IMR-90 (cell line): ENCODE results near the gene SHROOM3. TPM values are rescaled to one million over a fixed set of nuclear protein-coding genes. Genes with fewer than 3 reads are reported as not detected.
A peak's percentile ranks its signal among the peaks of the same experiment; 100 is the strongest.

Source experiments
- ATAC-seq: fragments of 200-7000 bp; cut with Tn5 transposase; 2 replicates; pipeline ENCODE4 v1.9.1; 2020; ENCODE audit warnings: low read depth, mild to moderate bottlenecking, moderate library complexity
- BruUV-seq: library from RNA; stranded (reverse); fragments of 400-500 nt; replicated peaks from 2 replicates; lab custom pipeline; 2021; lab: Mats Ljungman, UMichigan
- CTCF ChIA-PET: fragments of 300-600 bp; formaldehyde crosslinking; extraction: SDS; loops from one replicate; lab custom pipeline; 2021; ENCODE audit warnings: antibody characterized with exemption; lab: Yijun Ruan, JAX
- POLR2A ChIA-PET: fragments of 300-600 bp; sonication (Branson Sonifier 250); formaldehyde crosslinking; loops from one replicate; lab custom pipeline; 2022; ENCODE audit warnings: antibody characterized with exemption; ENCODE audit not compliant: unreplicated experiment; lab: Charles Lee
- DNase-seq: peaks from one replicate; pipeline ENCODE4 v3.0.0; 2013
- H2AFZ ChIP-seq: replicated peaks from 2 replicates; pipeline ENCODE3; 2013; ENCODE audit warnings: low read length, mild to moderate bottlenecking; ENCODE audit not compliant: poor library complexity
- H2AK5ac ChIP-seq: 2 replicates; pipeline ENCODE4 v1.6.1; 2013; ENCODE audit warnings: low read depth, low read length, inconsistent platforms
- H2AK9ac ChIP-seq: replicated peaks from 2 replicates; pipeline ENCODE3; 2013; ENCODE audit warnings: mild to moderate bottlenecking, low read depth, low read length, moderate library complexity; ENCODE audit not compliant: poor library complexity
- H2BK120ac ChIP-seq: 2 replicates; pipeline ENCODE4 v1.6.1; 2013; ENCODE audit warnings: low read depth, low read length, inconsistent platforms
- H2BK15ac ChIP-seq: 3 replicates; pipeline ENCODE4 v1.6.1; 2013; ENCODE audit warnings: low read depth, low read length, inconsistent platforms
- H2BK20ac ChIP-seq: 2 replicates; pipeline ENCODE4 v1.6.1; 2013; ENCODE audit warnings: low read depth, mild to moderate bottlenecking, inconsistent platforms, low read length, moderate library complexity
- H2BK5ac ChIP-seq: 2 replicates; pipeline ENCODE4 v1.6.1; 2013; ENCODE audit warnings: mild to moderate bottlenecking, low read depth, low read length, inconsistent platforms; ENCODE audit not compliant: poor library complexity, severe bottlenecking
- H3K14ac ChIP-seq: replicated peaks from 2 replicates; pipeline ENCODE4 v1.6.1; 2013; ENCODE audit warnings: low read depth, low read length, inconsistent platforms
- H3K18ac ChIP-seq: 2 replicates; pipeline ENCODE4 v1.6.1; 2013; ENCODE audit warnings: low read depth, low read length, control low read depth
- H3K23ac ChIP-seq: 2 replicates; pipeline ENCODE4 v1.6.1; 2013; ENCODE audit warnings: low read depth, low read length, inconsistent platforms
- H3K27ac ChIP-seq: 2 replicates; pipeline ENCODE4 v1.5.1; 2013; ENCODE audit warnings: mild to moderate bottlenecking, control low read depth, low read length; ENCODE audit not compliant: insufficient read depth
- H3K27me3 ChIP-seq: 2 replicates; pipeline ENCODE4 v1.6.1; 2013; ENCODE audit warnings: low read length; ENCODE audit not compliant: control insufficient read depth, insufficient read depth
- H3K36me3 ChIP-seq: 2 replicates; pipeline ENCODE4 v1.6.1; 2013; ENCODE audit warnings: low read length, mixed read lengths; ENCODE audit not compliant: control insufficient read depth, insufficient read depth
- H3K4ac ChIP-seq: 2 replicates; pipeline ENCODE4 v1.6.1; 2013; ENCODE audit warnings: low read depth, low read length, inconsistent platforms
- H3K4me1 ChIP-seq: 2 replicates; pipeline ENCODE4 v1.6.1; 2013; ENCODE audit warnings: low read length, mixed read lengths; ENCODE audit not compliant: control insufficient read depth, insufficient read depth
- H3K4me2 ChIP-seq: 2 replicates; pipeline ENCODE4 v1.6.1; 2013; ENCODE audit warnings: low read depth, mild to moderate bottlenecking, control low read depth, low read length, moderate library complexity
- H3K4me3 ChIP-seq: 2 replicates; pipeline ENCODE4 v1.5.1; 2013; ENCODE audit warnings: low read depth, mild to moderate bottlenecking, control low read depth, low read length, moderate library complexity; ENCODE audit not compliant: insufficient read depth
- H3K56ac ChIP-seq: 2 replicates; pipeline ENCODE4 v1.6.1; 2013; ENCODE audit warnings: low read length, inconsistent platforms; ENCODE audit not compliant: insufficient read depth; ENCODE audit errors: extremely low read depth
- H3K79me1 ChIP-seq, 2 experiments: 2 replicates each; pipeline ENCODE4 v1.6.1; 2013; ENCODE audit warnings: low read length in 2 of 2, inconsistent platforms in 1 of 2, low read depth in 1 of 2
- H3K9ac ChIP-seq: 2 replicates; pipeline ENCODE4 v1.6.1; 2013; ENCODE audit warnings: low read depth, low read length, control low read depth
- H3K9me1 ChIP-seq: 2 replicates; pipeline ENCODE4 v1.6.1; 2013; ENCODE audit warnings: low read length, inconsistent platforms; ENCODE audit not compliant: insufficient read depth
- H3K9me3 ChIP-seq: 2 replicates; pipeline ENCODE4 v1.6.1; 2013; ENCODE audit warnings: low read length; ENCODE audit not compliant: control insufficient read depth, insufficient read depth
- H4K20me1 ChIP-seq: 2 replicates; pipeline ENCODE4 v1.6.1; 2013; ENCODE audit warnings: low read length, inconsistent platforms; ENCODE audit not compliant: insufficient read depth
- H4K5ac ChIP-seq: 2 replicates; pipeline ENCODE4 v1.6.1; 2013; ENCODE audit warnings: mild to moderate bottlenecking, low read depth, low read length, control low read depth
- H4K8ac ChIP-seq, 2 experiments: 2 replicates each; pipeline ENCODE4 v1.6.1; 2013; ENCODE audit warnings: low read depth in 2 of 2, low read length in 2 of 2, control low read depth in 1 of 2, inconsistent platforms in 1 of 2
- H4K91ac ChIP-seq: 2 replicates; pipeline ENCODE4 v1.6.1; 2013; ENCODE audit warnings: low read depth, low read length, inconsistent platforms; ENCODE audit not compliant: insufficient read depth
- CEBPB ChIP-seq: IDR thresholded peaks from 2 replicates; pipeline ENCODE4 v1.6.1; 2012; ENCODE audit warnings: low read depth, low read length, improper control_type of control experiment
- MAFK ChIP-seq: IDR thresholded peaks from 2 replicates; pipeline ENCODE4 v1.6.1; 2012; ENCODE audit warnings: low read depth, low read length, improper control_type of control experiment
- MAZ ChIP-seq: IDR thresholded peaks from 2 replicates; pipeline ENCODE4 v1.6.1; 2012; ENCODE audit warnings: low read depth, mild to moderate bottlenecking, low read length, improper control_type of control experiment, moderate library complexity, borderline replicate concordance
- MXI1 ChIP-seq: IDR thresholded peaks from 2 replicates; pipeline ENCODE4 v1.6.1; 2012; ENCODE audit warnings: low read depth, mild to moderate bottlenecking, low read length, moderate library complexity, borderline replicate concordance
- POLR2A ChIP-seq: IDR thresholded peaks from 2 replicates; pipeline ENCODE4 v1.6.1; 2012; ENCODE audit warnings: mild to moderate bottlenecking, low read depth, low read length
- RAD21 ChIP-seq: IDR thresholded peaks from 2 replicates; pipeline ENCODE4 v1.6.1; 2012; ENCODE audit warnings: low read length, improper control_type of control experiment
- WGBS, 2 experiments: methylation state at CpG; one replicate each; pipeline versions ENCODE4 v1.1.5 to v1.1.7; 2013; ENCODE audit warnings: missing lambda C conversion rate in 2 of 2; ENCODE audit not compliant: insufficient read length in 1 of 2; ENCODE audit errors: extremely low coverage in 2 of 2; 5-methylcytosine and 5-hydroxymethylcytosine counted together
- dilution Hi-C: fragments of 300-500 bp; cut with HindIII; formaldehyde crosslinking; loops from one replicate; pipeline ENCODE4 v1.14.3; 2018; ENCODE audit warnings: low sequenced_read_pairs; ENCODE audit not compliant: unreplicated experiment
- in situ Hi-C: fragments of 300-500 bp; cut with MboI; formaldehyde crosslinking; loops from 3 replicates; pipeline ENCODE4 v1.14.3; 2019; ENCODE audit warnings: low sequenced_read_pairs, inconsistent platforms, mixed read lengths
- intact Hi-C: fragments of 100-400 bp; cut with micrococcal nuclease; formaldehyde crosslinking; loops from 2 replicates; pipeline ENCODE4 v1.10.0; 2022
- polyA plus RNA-seq, 3 experiments: library from polyadenylated mRNA; depleted of rRNA; stranded (reverse); fragments of >200 nt; gene quantifications; 2 replicates each; pipeline ENCODE4 v1.2.3, GENCODE V29; 2012; ENCODE audit warnings: low replicate concordance in 1 of 3
- total RNA-seq: library from RNA; depleted of rRNA; stranded (reverse); fragments of >200 nt; gene quantifications from 2 replicates; pipeline ENCODE4 v1.2.3, GENCODE V29; 2012

Gene SHROOM3
- total and polyA plus RNA-seq, 2 of the 4 experiments (the other 2 are of a cell fraction), result 10.8 to 19.5 TPM

- Histone ChIP-seq H3K27ac (peak overlapping the region; percentile 68; the same call in 1 of the 2 replicates), H4K91ac (0 out of 2 replicates have a peak overlapping the region, but pooled peaks have one; percentile 97), H2BK5ac (peak overlapping the region; percentile 100), H3K14ac (no peak overlapping the region; the same call in 1 of the 2 replicates), H2BK20ac (peak overlapping the region; percentile 98; the same call in 1 of the 2 replicates), H3K36me3 (peaks cover 13% of the 10 kb centered on the region), H3K9me3 (no peaks in the 10 kb centered on the region; the same call in 1 of the 2 replicates), H2BK15ac (no peak overlapping the region), H4K8ac (peak overlapping the region in 1 of 2 experiments; percentile 89; a peak in 1 of 4 replicates), H3K9me1 (peaks cover 14% of the 10 kb centered on the region), H4K5ac (peak overlapping the region; percentile 70; the same call in 1 of the 2 replicates), H2AK5ac (no peak overlapping the region; the same call in 1 of the 2 replicates), H2BK120ac (peak overlapping the region; percentile 100; the same call in 1 of the 2 replicates), H3K27me3 (no peaks in the 10 kb centered on the region), H2AK9ac (no peak overlapping the region), H3K9ac (peak overlapping the region; percentile 51; the same call in 1 of the 2 replicates), H3K79me1 (peaks cover 16 to 53% of the 10 kb centered on the region in 2 experiments; a peak in 3 of 4 replicates), H3K4me3 (peak overlapping the region; percentile 11; the same call in 1 of the 2 replicates), H4K20me1 (no peaks in the 10 kb centered on the region), H3K23ac (peak overlapping the region; percentile 96; the same call in 1 of the 2 replicates), H3K56ac (peak overlapping the region; percentile 79; the same call in 1 of the 2 replicates), H2AFZ (no peak overlapping the region), H3K18ac (peak overlapping the region; percentile 70), H3K4ac (peak overlapping the region; percentile 96; the same call in 1 of the 2 replicates), H3K4me1 (peaks cover 23% of the 10 kb centered on the region), H3K4me2 (peak overlapping the region; percentile 55; the same call in 1 of the 2 replicates)
- DNase-seq, result peak; percentile 85
- CTCF ChIA-PET, result interaction anchor here (0.7 kb wide), 1 partner anchor 140 kb away, joined by 3 read pairs; no protein-coding TSS in a partner anchor
- peak; percentile 52 for ATAC-seq
- TF ChIP-seq CEBPB, result 0 out of 2 replicates have a peak, but pooled peaks have one; percentile 8
- peak; percentile 65 for TF ChIP-seq MAFK
- TF ChIP-seq MXI1, result no peak
- no peak for TF ChIP-seq MAZ
- peak; percentile 29; the same call in 1 of the 2 replicates for TF ChIP-seq POLR2A
- peak; percentile 4; the same call in 1 of the 2 replicates for TF ChIP-seq RAD21
- BruUV-seq, result no TSS peak
- POLR2A ChIA-PET, result interaction anchor here (0.6 to 1.4 kb wide), 5 partner anchors 9 to 166 kb away, joined by 3 to 4 read pairs (median 4); partner anchors contain the start of gene SEPTIN11
- no CpG with 5 or more reads among the region's 1 CpG for whole genome bisulfite sequencing, 2 experiments
- in situ Hi-C loops, result loop anchor here (10.0 kb wide), 1 partner anchor 162 kb away; the partner anchor contains the start of gene SEPTIN11
- dilution Hi-C loops, result no loop called here
- intact Hi-C loops, result loop anchor here (1.0 kb wide), 2 partner anchors 29 to 166 kb away; partner anchors contain the start of gene SEPTIN11
Observed at GRCh38 chr4:76782837-76783236, 347.8 kb downstream of the SHROOM3 start.
